SIG-M5 treated with dmso at 0.1 percent for 504 hours (cell line): ENCODE data around the gene OR1D5.
"Not testable (repeated sequence)": the region's sequence is repeated elsewhere in the genome, so short reads cannot be mapped to it uniquely, and the experiment has no call there.

ENCODE experiments used
- DNase-seq: peaks from one replicate; lab custom pipeline; 2025; ENCODE audit not compliant: unreplicated experiment; lab: John Stamatoyannopoulos, UW

Gene OR1D5

DNA sequence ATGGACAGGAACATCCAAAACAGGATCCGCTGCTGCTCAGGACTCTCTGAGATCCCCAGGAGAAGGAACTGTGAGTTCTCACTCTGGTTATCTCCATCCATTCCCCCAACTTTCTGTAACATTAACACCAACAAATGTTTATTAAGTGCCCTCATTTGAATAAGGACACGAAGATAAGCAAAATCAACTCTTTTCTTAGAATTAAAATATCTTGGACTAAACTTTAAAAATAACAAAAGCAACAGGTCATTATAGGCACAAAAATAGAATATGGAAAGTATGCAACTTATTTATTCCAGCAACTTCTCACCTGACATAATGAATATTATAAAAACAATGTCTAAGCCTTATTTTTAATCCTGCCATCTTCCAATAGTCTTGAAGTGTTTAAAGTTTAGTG, at the start of gene OR1D5:
Gene OR1D5, minus strand, starts transcription at position 101 of the 400 bp plus-strand sequence. Its CDS starts 0 bp downstream, at position 101.
- DNase-seq, result not testable (repeated sequence)

DNA sequence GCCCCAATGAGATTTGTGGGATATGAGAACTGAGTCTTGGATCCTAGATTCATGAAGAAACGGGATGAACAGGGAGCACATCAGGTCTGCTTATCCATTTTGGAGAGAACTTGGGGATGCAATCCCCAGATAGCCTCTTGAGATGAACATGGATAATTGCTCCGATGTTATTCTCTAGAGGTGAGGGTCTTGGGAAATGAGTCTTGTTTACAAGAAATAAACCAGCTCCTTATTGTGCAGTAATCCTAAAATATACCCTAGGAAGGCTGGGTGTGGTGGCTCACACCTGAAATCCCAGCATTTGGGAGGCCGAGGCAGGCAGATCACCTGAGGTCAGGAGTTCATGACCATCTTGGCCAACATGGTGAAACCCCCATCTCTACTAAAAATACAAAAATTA, 40.9 kb upstream of the OR1D5 start, which contains the start of gene OR1D2:
Gene OR1D2, minus strand, starts transcription at position 101 of the 400 bp plus-strand sequence. CDS start 11,426 bp downstream, outside the sequence.
- DNase-seq, result no peak

GRCh38 chr17:3073850-3074249, 10.4 kb upstream of the OR1D5 start:
- not testable (repeated sequence) for DNase-seq

- DNase-seq, result peak; percentile 82
Observed at GRCh38 chr17:3065192-3065591, 1.8 kb upstream of the OR1D5 start.

- DNase-seq, result not testable (repeated sequence)
Observed at GRCh38 chr17:3062824-3063377, 506 bp downstream of the OR1D5 start.

GRCh38 chr17:3054868-3055267, 8.5 kb downstream of the OR1D5 start:
- DNase-seq, result not testable (repeated sequence)

DNA sequence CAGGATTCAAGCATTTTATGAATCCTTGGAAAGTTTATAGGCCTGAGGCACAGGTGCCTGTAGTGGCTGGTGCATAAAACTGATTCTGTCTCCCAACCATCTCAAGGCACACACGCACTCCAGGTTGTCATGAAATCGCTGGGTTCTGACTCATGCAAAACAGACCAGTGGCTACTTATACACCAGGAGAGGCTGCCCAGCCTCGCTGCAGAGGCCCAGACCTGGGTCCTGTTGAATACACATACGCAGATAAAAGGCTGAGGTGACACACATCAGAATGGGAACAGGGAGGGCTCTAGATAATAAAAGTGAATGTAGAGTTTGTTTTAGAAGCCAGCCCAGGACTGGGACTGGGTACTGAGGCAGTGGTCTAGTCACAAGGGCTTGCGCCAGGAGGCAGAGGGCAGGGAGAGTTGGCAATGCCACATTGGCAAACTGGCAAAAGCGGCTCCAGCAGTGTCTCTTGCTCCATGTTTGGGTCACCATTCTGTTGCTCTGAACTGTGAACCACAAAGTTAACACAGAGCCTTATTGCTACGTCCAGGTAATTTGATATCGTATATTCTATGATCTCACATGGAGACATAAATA, 13.6 kb downstream of the OR1D5 start:
- DNase-seq, result no peak

GRCh38 chr17:3048727-3049471, 14.5 kb downstream of the OR1D5 start:
- peak; percentile 97 for DNase-seq

- DNase-seq, result no peak
Observed at GRCh38 chr17:3046753-3047152, 16.7 kb downstream of the OR1D5 start.

DNA sequence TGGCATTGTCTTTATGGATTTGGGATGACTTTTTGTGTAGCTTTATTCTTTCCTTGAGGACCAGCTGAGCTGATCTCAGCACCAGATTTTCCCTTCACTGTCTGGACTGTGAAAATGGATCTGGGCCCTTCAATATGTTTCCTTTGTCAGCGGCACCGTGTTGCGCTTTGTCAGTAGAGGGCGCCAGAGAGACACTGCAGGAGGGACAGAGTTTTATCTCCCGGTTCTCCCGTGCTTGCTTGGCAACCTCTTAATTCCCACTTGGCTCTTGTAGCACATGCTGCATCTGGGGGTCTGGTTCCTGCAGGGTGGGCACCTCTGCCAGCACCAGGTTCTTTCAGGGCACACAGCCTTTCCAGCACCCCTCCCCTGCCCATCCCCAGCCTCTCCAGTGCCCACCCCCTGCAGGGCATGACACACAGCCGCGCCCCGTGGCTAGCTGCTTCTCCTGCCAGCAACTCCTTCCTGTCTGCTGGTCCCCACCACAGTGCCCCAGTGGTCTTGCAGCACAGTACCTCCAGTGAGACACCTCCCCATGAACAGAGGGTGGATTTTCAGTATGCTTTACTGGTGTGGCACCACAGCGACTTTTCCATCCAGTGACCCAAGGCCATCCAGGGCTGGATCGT, 19.6 kb downstream of the OR1D5 start:
- no peak for DNase-seq

DNA sequence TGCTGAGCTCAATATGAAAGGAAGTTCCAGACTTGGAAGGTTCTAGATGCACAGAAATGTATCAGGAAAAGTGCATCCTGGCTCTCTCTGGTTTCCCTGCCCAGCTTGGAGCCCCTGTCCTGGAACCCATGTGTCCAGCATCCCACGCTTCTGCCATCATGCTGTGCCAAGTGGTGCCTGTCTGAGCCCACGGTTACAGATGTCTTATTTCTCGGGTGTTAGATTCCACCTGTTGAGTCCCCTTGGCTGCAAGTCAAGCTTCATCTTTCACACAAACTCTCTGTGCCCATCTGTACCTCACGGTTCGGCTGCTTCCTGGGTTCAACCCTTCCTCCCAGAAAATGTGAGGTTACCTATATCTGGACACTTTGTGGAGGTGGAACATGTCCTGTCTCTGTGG, 22.5 kb downstream of the OR1D5 start:
- no peak for DNase-seq

DNA sequence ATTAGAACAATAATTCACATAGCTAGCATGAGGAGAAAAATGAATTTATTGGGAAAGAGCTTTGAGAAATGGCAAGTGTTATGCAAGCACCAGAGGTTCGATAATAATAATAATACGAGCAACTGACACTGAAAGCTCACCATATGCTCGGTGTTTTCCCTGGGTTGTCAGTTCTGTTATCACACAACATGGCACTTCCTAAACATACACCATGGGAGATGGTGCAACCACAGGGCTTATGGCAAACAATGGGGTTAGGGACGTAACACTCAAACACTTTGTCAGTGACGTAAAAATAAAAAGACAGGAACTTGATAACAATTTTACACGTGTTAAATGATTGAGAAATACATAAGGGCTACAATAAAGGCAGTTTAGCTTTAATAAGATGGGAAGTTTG, 23.7 kb downstream of the OR1D5 start:
- peak; percentile 46 for DNase-seq

DNA sequence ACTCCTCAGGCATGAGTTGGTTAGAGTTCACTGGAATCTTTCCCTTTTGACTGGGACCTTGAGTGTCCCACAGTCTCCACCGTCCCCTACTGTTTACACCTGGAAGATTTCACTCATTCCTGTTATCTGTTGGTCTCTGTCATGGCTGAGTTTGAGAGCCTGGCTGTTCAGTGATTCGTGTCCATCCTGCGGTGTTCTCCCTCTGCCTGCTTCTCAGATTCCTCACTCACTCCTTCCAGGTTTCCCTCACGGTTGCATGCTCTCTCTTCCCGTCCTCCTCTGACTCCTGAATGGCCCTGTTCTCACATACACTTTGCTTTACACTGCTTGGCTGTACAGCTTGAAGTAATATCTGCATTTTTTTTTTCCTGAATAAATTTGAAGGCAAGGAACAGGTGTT, 24.5 kb downstream of the OR1D5 start:
- no peak for DNase-seq

GRCh38 chr17:3037259-3037658, 26.1 kb downstream of the OR1D5 start:
- no peak for DNase-seq

- DNase-seq, result no peak
Observed at GRCh38 chr17:3036800-3037199, 26.6 kb downstream of the OR1D5 start.

DNA sequence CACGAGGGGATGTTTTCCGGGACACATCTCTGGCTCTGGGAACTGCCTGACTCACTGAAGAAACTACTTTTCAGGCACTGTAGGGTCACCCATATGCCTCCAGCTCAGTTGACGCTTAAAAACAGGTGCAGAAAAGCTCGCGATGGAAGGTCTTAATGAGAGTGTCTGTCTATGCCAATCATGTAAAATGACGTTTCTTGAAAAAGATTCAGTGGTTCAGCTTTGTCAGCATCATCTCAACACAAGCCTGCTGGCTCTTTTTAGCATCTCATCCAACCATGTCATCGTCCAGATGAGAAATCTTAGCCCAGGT, 27.5 kb downstream of the OR1D5 start:
- no peak for DNase-seq

DNA sequence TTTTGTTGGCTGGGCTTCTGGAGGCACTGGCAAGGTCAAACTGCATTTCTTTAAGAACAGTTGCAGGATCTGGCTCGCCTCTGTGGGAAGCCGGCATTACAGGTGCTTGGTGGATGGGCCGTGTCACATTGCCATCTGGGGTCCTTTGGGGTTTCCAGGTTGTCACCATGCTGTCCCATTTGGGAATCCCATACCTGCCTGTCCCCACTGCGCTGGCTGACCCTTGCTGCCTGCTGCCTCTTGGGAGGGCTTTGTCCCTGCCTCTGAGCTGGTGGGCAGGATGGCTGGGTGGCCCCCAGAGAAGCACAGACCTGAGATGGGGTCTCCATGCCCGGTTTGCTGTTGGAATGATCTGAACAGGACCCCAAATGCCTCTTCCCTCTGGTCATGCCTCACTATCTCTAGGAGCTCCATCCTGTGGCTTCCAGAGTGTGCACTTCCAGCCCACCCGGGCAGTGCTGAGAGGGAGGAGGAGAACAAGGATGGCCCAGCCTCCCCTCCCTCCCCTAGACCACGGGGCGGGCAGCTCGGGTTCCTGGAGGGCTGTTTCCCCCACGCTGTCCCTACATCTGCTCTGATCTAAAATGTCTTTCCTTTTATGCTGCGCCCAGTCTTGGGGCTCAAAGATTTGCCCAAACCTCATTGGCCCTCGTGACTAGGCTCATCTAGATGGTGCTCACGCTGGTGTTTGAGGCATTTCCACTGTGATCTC, 28.0 kb downstream of the OR1D5 start:
- DNase-seq, result no peak

- DNase-seq, result no peak
Observed at GRCh38 chr17:3034578-3034920, 28.9 kb downstream of the OR1D5 start.

GRCh38 chr17:3033741-3034577, 29.4 kb downstream of the OR1D5 start:
- no peak for DNase-seq

DNA sequence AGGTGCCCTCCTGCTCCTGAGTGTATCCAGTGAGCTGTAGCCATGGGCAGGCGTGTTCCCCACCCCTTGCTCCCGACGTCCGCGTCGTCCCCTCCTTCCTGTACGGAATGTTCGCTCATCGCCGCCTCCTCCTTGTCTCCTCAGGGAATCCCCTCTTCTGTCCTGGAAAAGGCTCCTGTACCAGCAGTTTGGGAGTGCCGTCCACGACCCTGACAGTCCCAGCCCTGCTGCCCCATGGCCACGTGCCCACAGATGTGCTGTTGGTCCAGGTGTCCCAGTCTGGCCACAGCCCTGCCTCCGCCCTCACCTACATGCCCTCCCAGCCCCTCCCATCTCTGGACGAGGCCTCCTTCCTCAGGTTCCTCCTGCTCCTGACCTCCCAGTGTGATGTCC, 30.2 kb downstream of the OR1D5 start:
- no peak for DNase-seq
